ENCODE data around the gene NDUFS3. TPM values are rescaled to one million over a fixed set of nuclear protein-coding genes. Genes with fewer than 3 reads are reported as not detected.
A peak's percentile ranks its signal among the peaks of the same experiment; 100 is the strongest.

Gene NDUFS3
- total RNA-seq, 2 experiments from 2014 or later: 139 to 144 TPM

GRCh38 chr11:47577460-47578041 is 1.3 kb upstream of the NDUFS3 start:
- no peaks in the 10 kb centered on the region for H3K9me3 ChIP-seq (ENCODE audit: control insufficient read depth in 1 of 2, insufficient read depth in 1 of 2, low read length in 2 of 2)
- peak overlapping the region; percentile 90 for H3K4me3 ChIP-seq (ENCODE audit: low read length)
- Mint-ChIP-seq H3K27ac (peak overlapping the region; percentile 91), H3K27me3 (no peaks in the 10 kb centered on the region), H3K36me3 (ENCODE audit: low read depth) (peaks cover 81% of the 10 kb centered on the region), H3K4me1 (ENCODE audit: low read depth) (peaks cover 47% of the 10 kb centered on the region), H3K9me3 (no peaks in the 10 kb centered on the region), H3K4me3 (peak overlapping the region; percentile 99)
- peak overlapping the region in 1 of 2 donors; percentile 81 for H3K27ac ChIP-seq (ENCODE audit: low read depth in 1 of 2, low read length in 2 of 2)
- intact Hi-C loops (cut with DNase I, micrococcal nuclease): loop anchor here (2.0 to 10.0 kb wide), 8 partner anchors 25 to 873 kb away; partner anchors contain the start of genes AGBL2 (in 1 of the 2), ARHGAP1 (in 1 of the 2), CELF1 (in 1 of the 2) and CSTPP1 (in 1 of the 2)
- H3K27me3 ChIP-seq (ENCODE audit: control insufficient read depth in 1 of 2, insufficient read depth in 2 of 2, low read length in 2 of 2): no peaks in the 10 kb centered on the region
- POLR2A ChIA-PET: interaction anchor here (0.8 to 2.2 kb wide), 5 partner anchors 12 to 189 kb away, joined by 3 to 26 read pairs (median 6); partner anchors contain the start of genes CELF1, FNBP4 and PTPMT1
- DNase-seq (no peak), ATAC-seq (ENCODE audit: poor library complexity) (no peak)
- no peak for TF ChIP-seq CTCF (IDR thresholded peaks at IDR 0.05)
- CTCF ChIA-PET: interaction anchor here (1.4 to 3.0 kb wide), 2 partner anchors 12 to 24 kb away, joined by 3 to 11 read pairs; partner anchors contain the start of genes CELF1 and PTPMT1
- H3K4me1 ChIP-seq (ENCODE audit: insufficient read depth, low read length): peaks cover 38% of the 10 kb centered on the region
- H3K36me3 ChIP-seq (ENCODE audit: insufficient read depth, low read length): peaks cover 55% of the 10 kb centered on the region

- DNase-seq: no peak
- H3K4me3 Mint-ChIP-seq: peak overlapping the region; percentile 54
- ChIA-PET POLR2A (no interaction called here), CTCF (no interaction called here)
- no peak for TF ChIP-seq CTCF (IDR thresholded peaks at IDR 0.05)
- Histone ChIP-seq H3K27ac (ENCODE audit: low read depth in 1 of 2, low read length in 2 of 2) (no peak overlapping the region), H3K36me3 (ENCODE audit: insufficient read depth, low read length) (peaks cover 47% of the 10 kb centered on the region), H3K9me3 (ENCODE audit: control insufficient read depth in 1 of 2, insufficient read depth in 1 of 2, low read length in 2 of 2) (no peaks in the 10 kb centered on the region), H3K27me3 (ENCODE audit: control insufficient read depth in 1 of 2, insufficient read depth in 2 of 2, low read length in 2 of 2) (no peaks in the 10 kb centered on the region), H3K4me3 (ENCODE audit: low read length) (no peak overlapping the region), H3K4me1 (ENCODE audit: insufficient read depth, low read length) (peaks cover 18% of the 10 kb centered on the region)
- ATAC-seq (ENCODE audit: poor library complexity): no peak
- H3K4me1 Mint-ChIP-seq (ENCODE audit: low read depth): peaks cover 18% of the 10 kb centered on the region
- no peak overlapping the region for H3K27ac Mint-ChIP-seq
- peaks cover 53% of the 10 kb centered on the region for H3K36me3 Mint-ChIP-seq (ENCODE audit: low read depth)
- H3K9me3 Mint-ChIP-seq: no peaks in the 10 kb centered on the region
- no peaks in the 10 kb centered on the region for H3K27me3 Mint-ChIP-seq
- intact Hi-C loops (cut with DNase I, micrococcal nuclease): loop anchor here in 1 of 2 experiments (10.0 kb wide), 1 partner anchor 339 kb away; the partner anchor contains the start of gene ACP2
Observed at GRCh38 chr11:47583844-47584243, 5.0 kb downstream of the NDUFS3 start.

GRCh38 chr11:47586098-47586855 is 7.4 kb downstream of the NDUFS3 start, which contains the start of gene FAM180B:
TSS of gene FAM180B (plus strand) at chr11:47586678. CDS start at chr11:47586769, 91 bp downstream.
- Mint-ChIP-seq H3K4me1 (ENCODE audit: low read depth) (no peaks in the 10 kb centered on the region), H3K27ac (no peak within 1 kb of the TSS)
- H3K4me3 ChIP-seq (ENCODE audit: low read length): no peak within 1 kb of the TSS

More at GRCh38 chr11:47586098-47586855, 7.4 kb downstream of the NDUFS3 start, which contains the start of gene FAM180B:
- ATAC-seq (ENCODE audit: poor library complexity) (no peak), DNase-seq (no peak)
- Mint-ChIP-seq H3K4me3 (no peak within 1 kb of the TSS), H3K27me3 (no peaks in the 10 kb centered on the region), H3K9me3 (no peaks in the 10 kb centered on the region), H3K36me3 (ENCODE audit: low read depth) (peaks cover 38% of the 10 kb centered on the region)
- Histone ChIP-seq H3K36me3 (ENCODE audit: insufficient read depth, low read length) (peaks cover 37% of the 10 kb centered on the region), H3K27ac (ENCODE audit: low read depth in 1 of 2, low read length in 2 of 2) (no peak within 1 kb of the TSS), H3K4me1 (ENCODE audit: insufficient read depth, low read length) (no peaks in the 10 kb centered on the region), H3K27me3 (ENCODE audit: control insufficient read depth in 1 of 2, insufficient read depth in 2 of 2, low read length in 2 of 2) (no peaks in the 10 kb centered on the region), H3K9me3 (ENCODE audit: control insufficient read depth in 1 of 2, insufficient read depth in 1 of 2, low read length in 2 of 2) (no peaks in the 10 kb centered on the region)
- TF ChIP-seq CTCF (IDR thresholded peaks at IDR 0.05): no peak
- intact Hi-C loops (cut with DNase I, micrococcal nuclease): loop anchor here in 1 of 2 experiments (10.0 kb wide), 1 partner anchor 341 kb away; the partner anchor contains the start of gene ACP2
- ChIA-PET CTCF (no interaction called here), POLR2A (no interaction called here)
